Naive thymus-derived CD8-positive, alpha-beta T cell (primary cell): Measurements from ENCODE around the gene TSEN54. TPM values are rescaled to one million over a fixed set of nuclear protein-coding genes. Genes with fewer than 3 reads are reported as not detected.

Source experiments
- ATAC-seq, 2 donors: fragments of 150-1000 bp; cut with Tn5 transposase in 1 of 2; sonication (Bioruptor Pico), chemical (Tn5 transposase) in 1 of 2; 1 replicate in 1 of 2; 2 replicates in 1 of 2; pipeline ENCODE4 v1.10.0; 2021; ENCODE audit warnings: mild to moderate bottlenecking in 2 of 2, moderate library complexity in 2 of 2
- POLR2A ChIA-PET: fragments of 350-600 bp; sonication (Branson Sonifier 250); formaldehyde crosslinking; loops from one replicate; lab custom pipeline; 2021; ENCODE audit warnings: antibody characterized with exemption; lab: Charles Lee
- DNase-seq, 10 donors: peaks; one replicate each; pipeline versions ENCODE4 v3.0.0 to v3.0.0-alpha.2; 2020 to 2022
- H3K27ac Mint-ChIP-seq, 10 donors: one replicate each; pipeline ENCODE4 v1.8.0; 2020 to 2022; ENCODE audit warnings: mild to moderate bottlenecking in 10 of 10, mixed read lengths in 10 of 10, moderate library complexity in 4 of 10, inconsistent platforms in 1 of 10
- H3K27me3 Mint-ChIP-seq, 5 donors: one replicate each; pipeline ENCODE4 v1.8.0; 2021 to 2022; ENCODE audit warnings: mixed read lengths in 5 of 5
- H3K36me3 Mint-ChIP-seq, 3 donors: one replicate each; pipeline ENCODE4 v1.8.0; 2020 to 2022; ENCODE audit warnings: mixed read lengths in 3 of 3, mild to moderate bottlenecking in 2 of 3, inconsistent platforms in 1 of 3
- H3K4me1 Mint-ChIP-seq, 4 donors: one replicate each; pipeline ENCODE4 v1.8.0; 2021 to 2022; ENCODE audit warnings: mixed read lengths in 4 of 4
- H3K4me3 Mint-ChIP-seq, 10 donors: one replicate each; pipeline ENCODE4 v1.8.0; 2020 to 2022; ENCODE audit warnings: mild to moderate bottlenecking in 10 of 10, mixed read lengths in 10 of 10, moderate library complexity in 6 of 10, inconsistent platforms in 1 of 10
- H3K9me3 Mint-ChIP-seq, 9 donors: one replicate each; pipeline ENCODE4 v1.8.0; 2020 to 2022; ENCODE audit warnings: mixed read lengths in 9 of 9, mild to moderate bottlenecking in 3 of 9, inconsistent platforms in 1 of 9, moderate library complexity in 1 of 9
- polyA plus RNA-seq, 3 donors: library from polyadenylated mRNA; unstranded; fragments of 300-500 nt; fragmentation: Illumina TruSeq; gene quantifications; one replicate each; pipeline ENCODE4 v1.2.3, GENCODE V29; 2021
- total RNA-seq, 8 experiments: library from RNA in 2 of 8; stranded (reverse) in 2 of 8; gene quantifications; one replicate each; pipeline ENCODE4 v1.2.3 and lab custom pipeline; 2021 to 2026

TSEN54 gene
- total and polyA plus RNA-seq, 5 experiments from 2014 or later: 53.1 to 121 (median 98.2) TPM

- H3K36me3 Mint-ChIP-seq: peaks cover 0 to 20% (median 16%) of the 10 kb centered on the region in 3 donors
- peak overlapping the region in 3 of 10 donors; percentile 36 to 56 (median 50) for H3K4me3 Mint-ChIP-seq
- peaks cover 15 to 33% (median 30%) of the 10 kb centered on the region in 4 donors for H3K4me1 Mint-ChIP-seq
- DNase-seq (no peak), ATAC-seq (no peak)
- no peaks in the 10 kb centered on the region for H3K27me3 Mint-ChIP-seq
- H3K27ac Mint-ChIP-seq: peak overlapping the region; percentile 20 to 99 (median 72)
- H3K9me3 Mint-ChIP-seq: no peaks in the 10 kb centered on the region
- POLR2A ChIA-PET: interaction anchor here (1.1 kb wide), 1 partner anchor 9 kb away, joined by 5 read pairs; no protein-coding TSS in a partner anchor
These were observed 26.8 kb upstream of the TSEN54 start for GRCh38 chr17:75489511-75489955.

GRCh38 chr17:75490173-75490743, 26.1 kb upstream of the TSEN54 start:
- peak overlapping the region in 4 of 10 donors; percentile 23 to 72 (median 37) for H3K27ac Mint-ChIP-seq
- peaks cover 0 to 24% (median 17%) of the 10 kb centered on the region in 3 donors for H3K36me3 Mint-ChIP-seq
- peaks cover 13 to 33% (median 27%) of the 10 kb centered on the region in 4 donors for H3K4me1 Mint-ChIP-seq
- no peak overlapping the region for H3K4me3 Mint-ChIP-seq
- ATAC-seq: no peak
- no peaks in the 10 kb centered on the region for H3K9me3 Mint-ChIP-seq
- POLR2A ChIA-PET: interaction anchor here (1.1 kb wide), 1 partner anchor 10 kb away, joined by 5 read pairs; no protein-coding TSS in a partner anchor
- DNase-seq: no peak
- H3K27me3 Mint-ChIP-seq: no peaks in the 10 kb centered on the region

GRCh38 chr17:75490953-75491649, 25.2 kb upstream of the TSEN54 start:
- Mint-ChIP-seq H3K4me3 (peak overlapping the region in 1 of 10 donors; percentile 8), H3K36me3 (peaks cover 0 to 30% (median 17%) of the 10 kb centered on the region in 3 donors), H3K27me3 (no peaks in the 10 kb centered on the region), H3K4me1 (peaks cover 13 to 31% (median 26%) of the 10 kb centered on the region in 4 donors), H3K27ac (peak overlapping the region in 2 of 10 donors; percentile 39 to 68), H3K9me3 (no peaks in the 10 kb centered on the region)
- DNase-seq (no peak), ATAC-seq (no peak)
- POLR2A ChIA-PET: no interaction called here

GRCh38 chr17:75491680-75492079, 24.6 kb upstream of the TSEN54 start:
- POLR2A ChIA-PET: no interaction called here
- H3K27ac Mint-ChIP-seq: peak overlapping the region in 1 of 10 donors; percentile 68
- ATAC-seq (no peak), DNase-seq (no peak)
- H3K36me3 Mint-ChIP-seq: peaks cover 0 to 30% (median 13%) of the 10 kb centered on the region in 3 donors
- no peaks in the 10 kb centered on the region for H3K27me3 Mint-ChIP-seq
- H3K4me3 Mint-ChIP-seq: no peak overlapping the region
- no peaks in the 10 kb centered on the region for H3K9me3 Mint-ChIP-seq
- H3K4me1 Mint-ChIP-seq: peaks cover 8 to 25% (median 21%) of the 10 kb centered on the region in 4 donors

- no peak overlapping the region for H3K4me3 Mint-ChIP-seq
- no peak for DNase-seq
- H3K4me1 Mint-ChIP-seq: peaks cover 4 to 19% (median 12%) of the 10 kb centered on the region in 4 donors
- H3K9me3 Mint-ChIP-seq: no peaks in the 10 kb centered on the region
- POLR2A ChIA-PET: interaction anchor here (0.6 to 0.7 kb wide), 2 partner anchors 12 to 1236 kb away, joined by 3 to 5 read pairs; no protein-coding TSS in a partner anchor
- ATAC-seq: no peak
- H3K27ac Mint-ChIP-seq: peak overlapping the region in 1 of 10 donors; percentile 55
- H3K27me3 Mint-ChIP-seq: no peaks in the 10 kb centered on the region
- H3K36me3 Mint-ChIP-seq: peaks cover 0 to 33% (median 12%) of the 10 kb centered on the region in 3 donors
These were observed 23.7 kb upstream of the TSEN54 start for GRCh38 chr17:75492555-75493168.

- no peaks in the 10 kb centered on the region for H3K27me3 Mint-ChIP-seq
- no peak for DNase-seq
- POLR2A ChIA-PET: no interaction called here
- H3K4me3 Mint-ChIP-seq: no peak overlapping the region
- H3K9me3 Mint-ChIP-seq: no peaks in the 10 kb centered on the region
- peaks cover 0 to 38% (median 12%) of the 10 kb centered on the region in 3 donors for H3K36me3 Mint-ChIP-seq
- no peak overlapping the region for H3K27ac Mint-ChIP-seq
- H3K4me1 Mint-ChIP-seq: peaks cover 3 to 15% (median 9%) of the 10 kb centered on the region in 4 donors
- ATAC-seq: no peak
These were observed 22.7 kb upstream of the TSEN54 start for GRCh38 chr17:75493476-75494129.

GRCh38 chr17:75494326-75494877, 21.9 kb upstream of the TSEN54 start:
- DNase-seq: no peak
- POLR2A ChIA-PET: no interaction called here
- H3K4me3 Mint-ChIP-seq: no peak overlapping the region
- no peak for ATAC-seq
- H3K27me3 Mint-ChIP-seq: no peaks in the 10 kb centered on the region
- no peaks in the 10 kb centered on the region for H3K9me3 Mint-ChIP-seq
- H3K27ac Mint-ChIP-seq: peak overlapping the region in 3 of 10 donors; percentile 11 to 76 (median 56)
- H3K4me1 Mint-ChIP-seq: peaks cover 3 to 9% (median 8%) of the 10 kb centered on the region in 4 donors
- H3K36me3 Mint-ChIP-seq: peaks cover 0 to 39% (median 12%) of the 10 kb centered on the region in 3 donors

- POLR2A ChIA-PET: interaction anchor here (1.1 kb wide), 1 partner anchor 9 kb away, joined by 4 read pairs; no protein-coding TSS in a partner anchor
- peaks cover 3 to 9% (median 8%) of the 10 kb centered on the region in 4 donors for H3K4me1 Mint-ChIP-seq
- peak overlapping the region in 2 of 10 donors; percentile 66 to 80 for H3K27ac Mint-ChIP-seq
- ATAC-seq: no peak
- H3K9me3 Mint-ChIP-seq: no peaks in the 10 kb centered on the region
- H3K4me3 Mint-ChIP-seq: no peak overlapping the region
- DNase-seq: no peak
- peaks cover 0 to 43% (median 14%) of the 10 kb centered on the region in 3 donors for H3K36me3 Mint-ChIP-seq
- no peaks in the 10 kb centered on the region for H3K27me3 Mint-ChIP-seq
These were observed 20.3 kb upstream of the TSEN54 start for GRCh38 chr17:75496005-75496404.

GRCh38 chr17:75498039-75498725, 18.1 kb upstream of the TSEN54 start:
- H3K36me3 Mint-ChIP-seq: peaks cover 0 to 29% (median 6%) of the 10 kb centered on the region in 3 donors
- H3K4me1 Mint-ChIP-seq: peaks cover 3 to 9% (median 8%) of the 10 kb centered on the region in 4 donors
- H3K4me3 Mint-ChIP-seq: peak overlapping the region in 2 of 10 donors; percentile 4 to 9
- H3K9me3 Mint-ChIP-seq: no peaks in the 10 kb centered on the region
- DNase-seq (peak in 1 of 10 donors; percentile 13), ATAC-seq (peak; percentile 46 to 50)
- H3K27me3 Mint-ChIP-seq: no peaks in the 10 kb centered on the region
- POLR2A ChIA-PET: interaction anchor here (1.0 to 1.1 kb wide), 2 partner anchors 10 to 27 kb away, joined by 3 read pairs; partner anchors contain the start of gene LLGL2
- H3K27ac Mint-ChIP-seq: peak overlapping the region in 8 of 10 donors; percentile 36 to 83 (median 60)

- DNase-seq (no peak), ATAC-seq (no peak)
- no peak overlapping the region for H3K4me3 Mint-ChIP-seq
- POLR2A ChIA-PET: interaction anchor here (1.0 kb wide), 1 partner anchor 17 kb away, joined by 3 read pairs; no protein-coding TSS in a partner anchor
- peak overlapping the region in 5 of 10 donors; percentile 9 to 65 (median 52) for H3K27ac Mint-ChIP-seq
- H3K36me3 Mint-ChIP-seq: peaks cover 0 to 29% (median 6%) of the 10 kb centered on the region in 3 donors
- H3K27me3 Mint-ChIP-seq: no peaks in the 10 kb centered on the region
- H3K4me1 Mint-ChIP-seq: peaks cover 3 to 9% (median 8%) of the 10 kb centered on the region in 4 donors
- no peaks in the 10 kb centered on the region for H3K9me3 Mint-ChIP-seq
These were observed 17.6 kb upstream of the TSEN54 start for GRCh38 chr17:75498726-75499213.
